ENCODE measurements around the gene SPP2.

- no peak for TF ChIP-seq POLR2AphosphoS5 (IDR thresholded peaks at IDR 0.05; ENCODE audit: insufficient read depth in 1 of 2, low read depth in 1 of 2)
- TF ChIP-seq, protein P1, sequence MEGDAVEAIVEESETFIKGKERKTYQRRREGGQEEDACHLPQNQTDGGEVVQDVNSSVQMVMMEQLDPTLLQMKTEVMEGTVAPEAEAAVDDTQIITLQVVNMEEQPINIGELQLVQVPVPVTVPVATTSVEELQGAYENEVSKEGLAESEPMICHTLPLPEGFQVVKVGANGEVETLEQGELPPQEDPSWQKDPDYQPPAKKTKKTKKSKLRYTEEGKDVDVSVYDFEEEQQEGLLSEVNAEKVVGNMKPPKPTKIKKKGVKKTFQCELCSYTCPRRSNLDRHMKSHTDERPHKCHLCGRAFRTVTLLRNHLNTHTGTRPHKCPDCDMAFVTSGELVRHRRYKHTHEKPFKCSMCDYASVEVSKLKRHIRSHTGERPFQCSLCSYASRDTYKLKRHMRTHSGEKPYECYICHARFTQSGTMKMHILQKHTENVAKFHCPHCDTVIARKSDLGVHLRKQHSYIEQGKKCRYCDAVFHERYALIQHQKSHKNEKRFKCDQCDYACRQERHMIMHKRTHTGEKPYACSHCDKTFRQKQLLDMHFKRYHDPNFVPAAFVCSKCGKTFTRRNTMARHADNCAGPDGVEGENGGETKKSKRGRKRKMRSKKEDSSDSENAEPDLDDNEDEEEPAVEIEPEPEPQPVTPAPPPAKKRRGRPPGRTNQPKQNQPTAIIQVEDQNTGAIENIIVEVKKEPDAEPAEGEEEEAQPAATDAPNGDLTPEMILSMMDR (IDR thresholded peaks at IDR 0.05) = no peak
- TF ChIP-seq POLR2A (IDR thresholded peaks at IDR 0.05) = no peak
These were observed 28.1 kb upstream of the SPP2 start for GRCh38 chr2:234022424-234022823.

All from vagina (tissue), 2 donors.